HCT116 (cell line): Measurements from ENCODE around the gene XDH. TPM values are rescaled to one million over a fixed set of nuclear protein-coding genes. Genes with fewer than 3 reads are reported as not detected.

Experiments used
- ATAC-seq: fragments of 200-7000 bp; cut with Tn5 transposase; 2 replicates; pipeline ENCODE4 v1.9.1; 2020; ENCODE audit warnings: mild to moderate bottlenecking, moderate library complexity
- BruUV-seq: library from RNA; stranded (reverse); fragments of 400-500 nt; replicated peaks from 2 replicates; lab custom pipeline; 2021; lab: Mats Ljungman, UMichigan
- CTCF ChIA-PET: fragments of 300-600 bp; sonication (Branson Sonifier 250); formaldehyde crosslinking; loops from one replicate; lab custom pipeline; 2021; ENCODE audit warnings: antibody characterized with exemption; lab: Charles Lee
- POLR2A ChIA-PET: fragments of 300-600, 350-600 bp; sonication (Branson Sonifier 250); formaldehyde crosslinking; loops from one replicate; lab custom pipeline; 2021; ENCODE audit warnings: antibody characterized with exemption; lab: Charles Lee
- RAD21 ChIA-PET, 2 experiments: fragments of 300-600 bp; sonication (Branson Sonifier 250); formaldehyde crosslinking; loops; one replicate each; lab custom pipeline; 2023; ENCODE audit warnings: low total read pairs in 2 of 2; ENCODE audit not compliant: uncharacterized antibody in 2 of 2, unreplicated experiment in 2 of 2, low non-redundant PET in 1 of 2; lab: Charles Lee
- DNase-seq: peaks from one replicate; pipeline ENCODE4 v3.0.0-alpha.2; 2010; ENCODE audit warnings: low read depth, low spot score
- H2AFZ ChIP-seq: fragments of 200-600 bp; shearing (Covaris generic), sonication (generic); 2 replicates; pipeline ENCODE4 v1.6.1; 2017; ENCODE audit warnings: low read depth, mixed run types, mixed read lengths, antibody characterized with exemption, low read length; ENCODE audit not compliant: poor library complexity, severe bottlenecking
- H3K27ac ChIP-seq: 2 replicates; pipeline ENCODE4 v1.5.1; 2012; ENCODE audit warnings: low read depth, low read length
- H3K27me3 ChIP-seq: fragments of 200-600 bp; sonication (generic); 2 replicates; pipeline ENCODE4 v1.6.1; 2016; ENCODE audit warnings: mixed run types, low read length, mixed read lengths; ENCODE audit not compliant: insufficient read depth
- H3K36me3 ChIP-seq, 2 experiments: fragments of 200-500 bp in 1 of 2; fragments of 200-600 bp in 1 of 2; sonication (Bioruptor generic) in 1 of 2; sonication (generic) in 1 of 2; 2 replicates each; pipeline versions ENCODE4 v1.5.1 to v1.6.1; 2014 to 2016; ENCODE audit warnings: low read length in 2 of 2, inconsistent platforms in 1 of 2, mixed read lengths in 1 of 2, mixed run types in 1 of 2; ENCODE audit not compliant: insufficient read depth in 2 of 2, control insufficient read depth in 1 of 2
- H3K4me1 ChIP-seq, 2 experiments: fragments of 200-600 bp in 1 of 2; sonication (generic) in 1 of 2; 2 replicates each; pipeline versions ENCODE4 v1.5.1 to v1.6.1; 2012 to 2017; ENCODE audit warnings: low read length in 2 of 2, inconsistent platforms in 1 of 2, mild to moderate bottlenecking in 1 of 2, mixed read lengths in 1 of 2, mixed run types in 1 of 2, moderate library complexity in 1 of 2; ENCODE audit not compliant: insufficient read depth in 2 of 2, control insufficient read depth in 1 of 2
- H3K4me2 ChIP-seq: fragments of 200-600 bp; sonication (generic); 2 replicates; pipeline ENCODE4 v1.6.1; 2017; ENCODE audit warnings: mixed run types, low read length, mixed read lengths
- H3K4me3 ChIP-seq, 2 experiments: fragments of 200-600 bp in 1 of 2; sonication (generic) in 1 of 2; replicated peaks in 1 of 2; 2 replicates each; pipeline ENCODE4 v1.5.1; 2011 to 2016; ENCODE audit warnings: low read length in 2 of 2, control low read depth in 1 of 2, low read depth in 1 of 2, mild to moderate bottlenecking in 1 of 2, mixed read lengths in 1 of 2, mixed run types in 1 of 2
- H3K79me2 ChIP-seq: fragments of 200-600 bp; sonication (generic); 2 replicates; pipeline ENCODE4 v1.6.1; 2017; ENCODE audit warnings: mild to moderate bottlenecking, mixed run types, low read length, moderate library complexity, mixed read lengths; ENCODE audit not compliant: insufficient read depth
- H3K9ac ChIP-seq: fragments of 200-600 bp; sonication (generic); 2 replicates; pipeline ENCODE4 v1.6.1; 2016; ENCODE audit warnings: low read length, mixed read lengths
- H3K9me2 ChIP-seq: fragments of 200-600 bp; sonication (generic), shearing (Covaris generic); 2 replicates; pipeline ENCODE4 v1.6.1; 2017; ENCODE audit warnings: mixed run types, mild to moderate bottlenecking, moderate library complexity; ENCODE audit not compliant: insufficient read depth
- H3K9me3 ChIP-seq, 2 experiments: fragments of 200-500 bp in 1 of 2; fragments of 200-600 bp in 1 of 2; sonication (Bioruptor generic) in 1 of 2; sonication (generic) in 1 of 2; 2 replicates each; pipeline ENCODE4 v1.6.1; 2014 to 2017; ENCODE audit warnings: low read length in 2 of 2, mixed read lengths in 2 of 2, inconsistent platforms in 1 of 2, low read depth in 1 of 2, mild to moderate bottlenecking in 1 of 2, mixed run types in 1 of 2, moderate library complexity in 1 of 2; ENCODE audit not compliant: control insufficient read depth in 1 of 2, insufficient read depth in 1 of 2
- H4K20me1 ChIP-seq: fragments of 200-600 bp; sonication (generic), shearing (Covaris generic); 2 replicates; pipeline ENCODE4 v1.6.1; 2017; ENCODE audit warnings: mixed run types, mild to moderate bottlenecking, moderate library complexity; ENCODE audit not compliant: insufficient read depth
- CBX3 ChIP-seq: IDR thresholded peaks from 2 replicates; pipeline ENCODE4 v1.6.1; 2012; ENCODE audit warnings: low read depth
- CEBPB ChIP-seq: IDR thresholded peaks from 2 replicates; pipeline ENCODE4 v1.6.1; 2012; ENCODE audit warnings: low read depth
- CTCF ChIP-seq, 3 experiments: fragments of 200-600 bp in 1 of 3; sonication (generic) in 1 of 3; IDR thresholded peaks in 2 of 3; conservative IDR thresholded peaks in 1 of 3; 2 replicates each; pipeline ENCODE4 v1.5.1; 2012 to 2017; ENCODE audit warnings: low read depth in 2 of 3, low read length in 2 of 3, antibody characterized with exemption in 1 of 3, borderline replicate concordance in 1 of 3, control low read depth in 1 of 3, mild to moderate bottlenecking in 1 of 3, mixed read lengths in 1 of 3, mixed run types in 1 of 3, moderate library complexity in 1 of 3; ENCODE audit not compliant: insufficient read depth in 1 of 3
- EGR1 ChIP-seq: IDR thresholded peaks from 2 replicates; pipeline ENCODE4 v1.6.1; 2012; ENCODE audit warnings: low read depth
- ELF1 ChIP-seq: IDR thresholded peaks from 2 replicates; pipeline ENCODE4 v1.6.1; 2012; ENCODE audit warnings: low read depth, borderline replicate concordance
- EZH2 ChIP-seq: fragments of 200-600 bp; sonication (generic); IDR thresholded peaks from 2 replicates; pipeline ENCODE4 v1.6.1; 2017; ENCODE audit warnings: antibody characterized with exemption, mixed run types
- EZH2phosphoT487 ChIP-seq: fragments of 200-600 bp; IDR thresholded peaks from 2 replicates; pipeline ENCODE4 v1.6.1; 2018; ENCODE audit warnings: antibody characterized with exemption, borderline replicate concordance
- FOSL1 ChIP-seq: IDR thresholded peaks from 2 replicates; pipeline ENCODE4 v1.6.1; 2012; ENCODE audit warnings: low read depth
- MAX ChIP-seq: IDR thresholded peaks from 2 replicates; pipeline ENCODE4 v1.6.1; 2012
- POLR2A ChIP-seq: IDR thresholded peaks from 2 replicates; pipeline ENCODE4 v1.7.0; 2011; ENCODE audit warnings: borderline replicate concordance; ENCODE audit not compliant: insufficient read depth, insufficient read length; ENCODE audit errors: extremely low read depth
- POLR2AphosphoS5 ChIP-seq: IDR thresholded peaks from 2 replicates; pipeline ENCODE4 v1.6.1; 2011; ENCODE audit warnings: mild to moderate bottlenecking, low read depth, low read length, moderate library complexity
- RAD21 ChIP-seq: IDR thresholded peaks from 2 replicates; pipeline ENCODE4 v1.6.1; 2012; ENCODE audit warnings: low read depth, mild to moderate bottlenecking
- SIN3A ChIP-seq: IDR thresholded peaks from 2 replicates; pipeline ENCODE4 v1.6.1; 2012; ENCODE audit warnings: low read depth
- SP1 ChIP-seq: IDR thresholded peaks from 2 replicates; pipeline ENCODE4 v1.6.1; 2012; ENCODE audit warnings: low read depth
- TCF7L2 ChIP-seq: IDR thresholded peaks from 2 replicates; pipeline ENCODE4 v1.7.0; 2011; ENCODE audit warnings: borderline replicate concordance, inconsistent platforms; ENCODE audit not compliant: insufficient read depth, insufficient read length; ENCODE audit errors: extremely low read depth
- YY1 ChIP-seq: IDR thresholded peaks from 2 replicates; pipeline ENCODE4 v1.6.1; 2011; ENCODE audit warnings: low read length, low read depth, moderate library complexity, mild to moderate bottlenecking; ENCODE audit not compliant: insufficient replicate concordance; ENCODE audit errors: extremely low read depth
- ZFX ChIP-seq: fragments of 450-650 bp; IDR thresholded peaks from 2 replicates; pipeline ENCODE4 v1.6.1; 2017
- ZNF274 ChIP-seq: fragments of 200-500 bp; sonication (Bioruptor generic); IDR thresholded peaks from 2 replicates; pipeline ENCODE4 v1.6.1; 2014; ENCODE audit warnings: mild to moderate bottlenecking, low read depth, low read length, inconsistent platforms
- intact Hi-C: fragments of 100-400 bp; cut with micrococcal nuclease; formaldehyde crosslinking; loops from 2 replicates; pipeline ENCODE4 v1.10.0; 2022
- total RNA-seq: library from RNA; stranded (reverse); gene quantifications from one replicate; pipeline ENCODE4 v1.2.1, GENCODE V29; 2021; ENCODE audit not compliant: unreplicated experiment
- TF ChIP-seq, protein P1 (sequence below): IDR thresholded peaks from 2 replicates; pipeline ENCODE4 v1.6.1; 2012

The XDH gene
- total RNA-seq, 1 experiment from 2014 or later, result 0.15 TPM

DNA sequence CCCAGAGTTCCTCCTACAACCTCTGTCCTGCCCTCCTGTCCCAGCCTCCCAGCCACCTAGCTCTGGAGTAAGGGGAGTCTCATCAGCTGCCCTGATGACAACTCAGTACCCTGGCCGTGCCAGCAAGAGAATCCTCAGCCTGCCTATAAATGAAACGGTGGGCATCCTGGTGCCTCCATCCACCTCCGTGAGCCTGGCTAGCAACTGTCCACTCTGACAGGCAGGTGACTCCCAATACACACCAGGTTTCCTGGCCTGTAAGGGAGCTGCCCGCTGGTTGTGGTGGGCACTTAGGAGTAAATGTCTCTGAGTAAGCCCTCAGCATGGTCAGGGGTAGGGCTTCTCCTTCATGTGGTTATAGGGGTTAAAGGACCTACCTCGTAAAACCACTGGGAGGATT lies 81.5 kb downstream of the XDH start:
- Histone ChIP-seq H3K79me2 (no peaks in the 10 kb centered on the region), H3K4me2 (no peak overlapping the region), H3K4me3 (no peak overlapping the region), H3K27me3 (peaks cover 17% of the 10 kb centered on the region), H3K27ac (no peak overlapping the region), H3K36me3 (no peaks in the 10 kb centered on the region), H3K4me1 (no peaks in the 10 kb centered on the region), H2AFZ (no peak overlapping the region), H3K9ac (no peak overlapping the region), H4K20me1 (no peaks in the 10 kb centered on the region), H3K9me2 (no peaks in the 10 kb centered on the region)
- ATAC-seq (no peak), DNase-seq (no peak)
- BruUV-seq, result no TSS peak
- intact Hi-C loops, result loop anchor here (1.0 to 10.0 kb wide), 4 partner anchors 162 to 1118 kb away; no protein-coding TSS in a partner anchor
- ChIA-PET POLR2A (no interaction called here), RAD21 (interaction anchor here in 1 of 2 experiments (0.8 kb wide), 1 partner anchor 621 kb away, joined by 3 read pairs; no protein-coding TSS in a partner anchor), CTCF (interaction anchor here (1.1 to 3.2 kb wide), 6 partner anchors 163 to 1168 kb away, joined by 3 to 23 read pairs (median 5); partner anchors contain the start of gene GALNT14)
- no peak for TF ChIP-seq MAX
- no peak for TF ChIP-seq YY1
- TF ChIP-seq, protein P1, sequence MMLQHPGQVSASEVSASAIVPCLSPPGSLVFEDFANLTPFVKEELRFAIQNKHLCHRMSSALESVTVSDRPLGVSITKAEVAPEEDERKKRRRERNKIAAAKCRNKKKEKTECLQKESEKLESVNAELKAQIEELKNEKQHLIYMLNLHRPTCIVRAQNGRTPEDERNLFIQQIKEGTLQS, result no peak
- no peak for TF ChIP-seq SP1
- TF ChIP-seq SIN3A, result no peak
- no peak for TF ChIP-seq ZNF274
- TF ChIP-seq EZH2phosphoT487, result no peak
- no peak for TF ChIP-seq EZH2
- TF ChIP-seq FOSL1, result no peak
- no peak for TF ChIP-seq EGR1
- no peak for TF ChIP-seq CBX3
- TF ChIP-seq, all 23 proteins: peak for 0
- H3K9me3 ChIP-seq, result no peaks in the 10 kb centered on the region

- POLR2A ChIA-PET, result no interaction called here
- Histone ChIP-seq H3K79me2 (no peaks in the 10 kb centered on the region), H4K20me1 (no peaks in the 10 kb centered on the region), H3K9me2 (no peaks in the 10 kb centered on the region), H3K4me2 (no peak overlapping the region), H3K27ac (no peak overlapping the region), H3K9me3 (no peaks in the 10 kb centered on the region), H3K36me3 (no peaks in the 10 kb centered on the region), H3K27me3 (peaks cover 22% of the 10 kb centered on the region), H2AFZ (no peak overlapping the region), H3K4me1 (no peaks in the 10 kb centered on the region), H3K4me3 (no peak overlapping the region), H3K9ac (no peak overlapping the region)
- intact Hi-C loops, result loop anchor here (10.0 kb wide), 1 partner anchor 1118 kb away; no protein-coding TSS in a partner anchor
- ATAC-seq, result no peak
- CTCF ChIA-PET, result interaction anchor here (1.1 to 3.2 kb wide), 3 partner anchors 162 to 194 kb away, joined by 3 to 6 read pairs (median 4); partner anchors contain the start of gene GALNT14
- BruUV-seq, result no TSS peak
- RAD21 ChIA-PET, result no interaction called here
- DNase-seq, result no peak
- no peak for TF ChIP-seq MAX
- no peak for TF ChIP-seq EZH2
- no peak for TF ChIP-seq SIN3A
- no peak for TF ChIP-seq CBX3
- TF ChIP-seq FOSL1, result no peak
- no peak for TF ChIP-seq RAD21
- TF ChIP-seq CTCF (IDR thresholded peaks at IDR 0.05 in 2 of 3, conservative IDR thresholded peaks at IDR 0.05 in 1 of 3; ENCODE audit: borderline replicate concordance in 1 of 3, insufficient read depth in 1 of 3, low read depth in 2 of 3, low read length in 2 of 3), result no peak
- TF ChIP-seq TCF7L2, result no peak
- TF ChIP-seq ZFX, result no peak
- TF ChIP-seq ELF1, result no peak
- TF ChIP-seq POLR2AphosphoS5, result no peak
- TF ChIP-seq POLR2A, result no peak
- TF ChIP-seq CEBPB, result no peak
- no peak for TF ChIP-seq EGR1
- TF ChIP-seq SP1, result no peak
- no peak for TF ChIP-seq YY1
These were observed 82.0 kb downstream of the XDH start for GRCh38 chr2:31332521-31332920.
